ENCODE measurements around the gene NKD1. TPM values are rescaled to one million over a fixed set of nuclear protein-coding genes. Genes with fewer than 3 reads are reported as not detected.
A peak's percentile ranks its signal among the peaks of the same experiment; 100 is the strongest.

The NKD1 gene
- total and polyA plus RNA-seq, 4 donors, result 2.3 to 14.1 (median 8.0) TPM

DNA sequence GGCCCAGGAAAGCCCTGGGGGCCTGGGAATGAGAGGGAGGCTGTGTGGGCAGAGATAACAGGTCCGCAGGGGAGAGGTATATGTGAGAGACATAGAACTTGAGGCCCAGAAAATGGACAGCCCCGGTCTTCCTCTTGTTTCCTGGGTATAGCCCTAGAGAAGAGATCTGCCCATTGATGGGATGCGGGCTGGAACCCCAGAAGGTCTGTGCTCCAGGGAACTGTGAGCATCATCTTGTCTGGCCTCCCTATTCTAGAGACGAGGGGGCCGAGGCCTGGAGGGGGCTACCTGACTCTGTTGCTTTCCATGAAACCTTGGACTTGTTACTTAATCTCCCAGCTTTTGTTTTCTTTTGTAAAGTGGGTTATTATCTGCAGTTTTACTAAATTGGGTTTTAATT is 53.9 kb downstream of the NKD1 start:
- Histone ChIP-seq H3K27ac (ENCODE audit: low read depth in 1 of 2, low read length in 1 of 2) (peak overlapping the region in 1 of 2 donors; percentile 49), H3K36me3 (ENCODE audit: control insufficient read depth in 4 of 4, insufficient read depth in 4 of 4, low read length in 4 of 4) (peaks cover 0 to 15% (median 3%) of the 10 kb centered on the region in 4 donors), H3K9ac (ENCODE audit: insufficient read depth in 1 of 2, low read length in 2 of 2) (peak overlapping the region; percentile 11 to 26), H3K4me1 (ENCODE audit: control insufficient read depth in 5 of 5, insufficient read depth in 5 of 5, low read length in 5 of 5) (peaks cover 0 to 74% (median 36%) of the 10 kb centered on the region in 5 donors), H3K27me3 (ENCODE audit: control insufficient read depth in 3 of 3, insufficient read depth in 3 of 3, low read length in 2 of 3) (no peaks in the 10 kb centered on the region), H3K9me3 (ENCODE audit: control insufficient read depth in 4 of 4, insufficient read depth in 3 of 4, low read length in 3 of 4) (no peaks in the 10 kb centered on the region), H3K4me3 (no peak overlapping the region)
- TF ChIP-seq CTCF (IDR thresholded peaks at IDR 0.05; ENCODE audit: control extremely low read depth, extremely low read depth), result no peak
- DNase-seq (no peak), ATAC-seq (ENCODE audit: insufficient read depth, low FRiP score) (no peak)
- WGBS, 2 donors, result 88 to 91% methylated on average over 5 of the region's 5 CpGs

- 56 to 61% methylated on average over 14 of the region's 14 CpGs for WGBS, 2 donors
- no peak for TF ChIP-seq CTCF (IDR thresholded peaks at IDR 0.05; ENCODE audit: control extremely low read depth, extremely low read depth)
- no peak for ATAC-seq (ENCODE audit: insufficient read depth, low FRiP score)
Measured at GRCh38 chr16:50602531-50603205, 54.5 kb downstream of the NKD1 start.

DNA sequence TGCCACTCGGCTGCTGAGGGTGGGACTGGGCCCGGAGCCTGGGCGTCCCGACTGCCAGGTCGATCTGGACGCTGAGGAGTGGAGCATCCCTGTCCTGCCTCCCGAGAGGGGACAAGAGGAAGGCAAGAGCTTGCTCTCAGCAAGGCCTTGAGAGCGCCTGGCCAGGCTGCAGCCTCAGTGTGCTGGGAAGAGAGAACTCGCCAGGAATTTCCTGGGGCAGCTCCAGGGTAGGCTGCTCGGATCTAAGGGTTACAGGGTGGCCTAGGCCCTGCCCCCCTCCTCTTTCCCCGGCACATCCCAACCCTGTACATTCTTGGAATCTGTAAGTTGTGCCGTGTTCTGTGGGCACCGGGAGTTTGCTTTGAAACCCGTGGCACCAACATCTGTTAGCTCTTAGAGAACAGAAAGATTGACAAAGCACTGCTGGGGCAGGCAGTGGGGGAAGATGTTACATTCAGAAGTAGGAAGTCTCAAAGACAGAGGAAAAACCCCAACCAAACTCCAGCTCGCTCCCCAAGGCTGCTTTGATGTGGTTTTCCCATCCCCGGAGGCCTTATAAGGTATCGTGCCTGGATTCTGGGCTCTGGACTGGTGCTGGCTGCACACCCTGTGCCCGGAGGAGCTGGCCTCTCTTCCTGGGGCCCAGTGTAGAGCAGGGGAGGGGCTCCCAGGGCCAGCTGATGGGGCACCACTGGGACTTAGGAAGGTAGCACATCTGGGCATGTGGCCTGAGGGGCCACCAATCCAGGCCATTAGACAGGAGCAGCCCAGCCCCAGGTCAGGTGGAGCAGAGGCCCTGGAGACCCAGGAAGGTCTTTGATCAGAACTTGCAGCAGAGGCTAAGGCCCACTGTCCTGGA is 55.2 kb downstream of the NKD1 start:
- Histone ChIP-seq H3K9ac (ENCODE audit: insufficient read depth in 1 of 2, low read length in 2 of 2) (no peak overlapping the region), H3K4me1 (ENCODE audit: control insufficient read depth in 5 of 5, insufficient read depth in 5 of 5, low read length in 5 of 5) (peaks cover 0 to 66% (median 29%) of the 10 kb centered on the region in 5 donors), H3K27me3 (ENCODE audit: control insufficient read depth in 3 of 3, insufficient read depth in 3 of 3, low read length in 2 of 3) (no peaks in the 10 kb centered on the region), H3K4me3 (no peak overlapping the region), H3K36me3 (ENCODE audit: control insufficient read depth in 4 of 4, insufficient read depth in 4 of 4, low read length in 4 of 4) (peaks cover 0 to 18% (median 3%) of the 10 kb centered on the region in 4 donors), H3K9me3 (ENCODE audit: control insufficient read depth in 4 of 4, insufficient read depth in 3 of 4, low read length in 3 of 4) (no peaks in the 10 kb centered on the region), H3K27ac (ENCODE audit: low read depth in 1 of 2, low read length in 1 of 2) (peak overlapping the region in 1 of 2 donors; percentile 11)
- DNase-seq (peak; percentile 44 to 65 (median 64)), ATAC-seq (ENCODE audit: insufficient read depth, low FRiP score) (no peak)
- 58 to 73% methylated on average over 18 of the region's 18 CpGs for WGBS, 2 donors
- TF ChIP-seq CTCF (IDR thresholded peaks at IDR 0.05; ENCODE audit: control extremely low read depth, extremely low read depth), result no peak

More at GRCh38 chr16:50602531-50603205, 54.5 kb downstream of the NKD1 start:
- Histone ChIP-seq H3K4me1 (ENCODE audit: control insufficient read depth in 5 of 5, insufficient read depth in 5 of 5, low read length in 5 of 5) (peaks cover 0 to 74% (median 36%) of the 10 kb centered on the region in 5 donors), H3K4me3 (no peak overlapping the region), H3K36me3 (ENCODE audit: control insufficient read depth in 4 of 4, insufficient read depth in 4 of 4, low read length in 4 of 4) (peaks cover 0 to 15% (median 3%) of the 10 kb centered on the region in 4 donors), H3K27me3 (ENCODE audit: control insufficient read depth in 3 of 3, insufficient read depth in 3 of 3, low read length in 2 of 3) (no peaks in the 10 kb centered on the region), H3K9ac (ENCODE audit: insufficient read depth in 1 of 2, low read length in 2 of 2) (peak overlapping the region; percentile 26 to 70), H3K27ac (ENCODE audit: low read depth in 1 of 2, low read length in 1 of 2) (peak overlapping the region in 1 of 2 donors; percentile 11), H3K9me3 (ENCODE audit: control insufficient read depth in 4 of 4, insufficient read depth in 3 of 4, low read length in 3 of 4) (no peaks in the 10 kb centered on the region)
- no peak for DNase-seq

Measured in lung (tissue), 12 donors.